H9 (cell line): ENCODE results near the gene SLC35B4. TPM values are rescaled to one million over a fixed set of nuclear protein-coding genes. Genes with fewer than 3 reads are reported as not detected.

Source experiments
- DNase-seq: peaks from one replicate; pipeline ENCODE4 v3.0.0-alpha.2; 2017
- H2AFZ ChIP-seq: one replicate; pipeline ENCODE4 v1.6.1; 2013; ENCODE audit warnings: mild to moderate bottlenecking, low read length, control low read depth, moderate library complexity
- H2AK5ac ChIP-seq: 2 replicates; pipeline ENCODE4 v1.6.1; 2013; ENCODE audit warnings: low read length, control low read depth, mixed read lengths; ENCODE audit not compliant: insufficient read length
- H2BK120ac ChIP-seq: one replicate; pipeline ENCODE4 v1.6.1; 2013; ENCODE audit warnings: low read depth, mild to moderate bottlenecking, low read length, control low read depth, inconsistent platforms; ENCODE audit not compliant: poor library complexity, severe bottlenecking
- H2BK12ac ChIP-seq: 2 replicates; pipeline ENCODE4 v1.6.1; 2013; ENCODE audit warnings: low read length, control low read depth, mixed read lengths, low read depth; ENCODE audit not compliant: insufficient read length
- H2BK15ac ChIP-seq: 2 replicates; pipeline ENCODE4 v1.6.1; 2013; ENCODE audit warnings: low read depth, low read length, control low read depth
- H2BK20ac ChIP-seq: one replicate; pipeline ENCODE4 v1.6.1; 2013; ENCODE audit warnings: low read depth, mild to moderate bottlenecking, low read length, control low read depth, inconsistent platforms; ENCODE audit not compliant: poor library complexity, severe bottlenecking
- H2BK5ac ChIP-seq: 2 replicates; pipeline ENCODE4 v1.6.1; 2013; ENCODE audit warnings: low read length, control low read depth, mixed read lengths; ENCODE audit not compliant: insufficient read length
- H3K14ac ChIP-seq: 2 replicates; pipeline ENCODE4 v1.6.1; 2013; ENCODE audit warnings: low read length, control low read depth; ENCODE audit not compliant: insufficient read depth
- H3K18ac ChIP-seq: 2 replicates; pipeline ENCODE4 v1.6.1; 2013; ENCODE audit warnings: low read depth, mild to moderate bottlenecking, mixed read lengths, low read length, control low read depth; ENCODE audit not compliant: insufficient read length
- H3K23ac ChIP-seq: 2 replicates; pipeline ENCODE4 v1.6.1; 2013; ENCODE audit warnings: low read length, control low read depth, mixed read lengths, low read depth; ENCODE audit not compliant: insufficient read length
- H3K23me2 ChIP-seq: 2 replicates; pipeline ENCODE4 v1.6.1; 2013; ENCODE audit warnings: low read depth, mild to moderate bottlenecking, mixed read lengths, low read length, control low read depth; ENCODE audit not compliant: insufficient read length, poor library complexity, severe bottlenecking
- H3K27ac ChIP-seq: 2 replicates; pipeline ENCODE4 v1.5.1; 2013; ENCODE audit warnings: low read length, control low read depth, mixed read lengths, low read depth; ENCODE audit not compliant: insufficient read length
- H3K27me3 ChIP-seq: 2 replicates; pipeline ENCODE4 v1.6.1; 2013; ENCODE audit warnings: low read length, control low read depth, inconsistent platforms; ENCODE audit not compliant: insufficient read depth
- H3K4ac ChIP-seq: 2 replicates; pipeline ENCODE4 v1.6.1; 2013; ENCODE audit warnings: low read depth, mild to moderate bottlenecking, control low read depth, inconsistent platforms, low read length, moderate library complexity
- H3K4me1 ChIP-seq: 2 replicates; pipeline ENCODE4 v1.6.1; 2013; ENCODE audit warnings: low read length, control low read depth, inconsistent platforms; ENCODE audit not compliant: insufficient read depth
- H3K4me2 ChIP-seq: 2 replicates; pipeline ENCODE4 v1.6.1; 2013; ENCODE audit warnings: low read length, control low read depth, mixed read lengths; ENCODE audit not compliant: insufficient read length, insufficient read depth
- H3K56ac ChIP-seq: 2 replicates; pipeline ENCODE4 v1.6.1; 2013; ENCODE audit warnings: low read depth, mild to moderate bottlenecking, mixed read lengths, low read length, control low read depth; ENCODE audit not compliant: insufficient read length
- H3K79me1 ChIP-seq: 2 replicates; pipeline ENCODE4 v1.6.1; 2013; ENCODE audit warnings: low read depth, mild to moderate bottlenecking, moderate library complexity, low read length, control low read depth, inconsistent platforms; ENCODE audit not compliant: insufficient read depth, poor library complexity, severe bottlenecking
- H3K79me2 ChIP-seq: 2 replicates; pipeline ENCODE4 v1.6.1; 2013; ENCODE audit warnings: low read length, control low read depth, inconsistent platforms; ENCODE audit not compliant: insufficient read depth
- H3K9ac ChIP-seq: 2 replicates; pipeline ENCODE4 v1.6.1; 2013; ENCODE audit warnings: low read length, control low read depth, mixed read lengths; ENCODE audit not compliant: insufficient read length; ENCODE audit errors: extremely low read depth
- H3K9me3 ChIP-seq: one replicate; pipeline ENCODE4 v1.6.1; 2013; ENCODE audit warnings: low read depth, low read length, inconsistent platforms; ENCODE audit not compliant: control insufficient read depth
- H3T11ph ChIP-seq: one replicate; pipeline ENCODE4 v1.6.1; 2013; ENCODE audit warnings: mild to moderate bottlenecking, low read length, control low read depth, inconsistent platforms
- H4K20me1 ChIP-seq: one replicate; pipeline ENCODE4 v1.6.1; 2013; ENCODE audit not compliant: control insufficient read depth, insufficient read length, insufficient read depth
- H4K5ac ChIP-seq: 2 replicates; pipeline ENCODE4 v1.6.1; 2013; ENCODE audit warnings: low read depth, mild to moderate bottlenecking, mixed read lengths, low read length, control low read depth; ENCODE audit not compliant: insufficient read length
- H4K8ac ChIP-seq: replicated peaks from 2 replicates; pipeline ENCODE4 v1.6.1; 2013; ENCODE audit warnings: low read length, control low read depth, mixed read lengths, low read depth; ENCODE audit not compliant: insufficient read length
- H4K91ac ChIP-seq: 2 replicates; pipeline ENCODE4 v1.6.1; 2013; ENCODE audit warnings: low read depth, mild to moderate bottlenecking, moderate library complexity, mixed read lengths, low read length, control low read depth; ENCODE audit not compliant: insufficient read length
- H3K27ac Mint-ChIP-seq, 3 experiments: 2 replicates in 2 of 3; 3 replicates in 1 of 3; pipeline ENCODE4 v1.8.0; 2020 to 2021; ENCODE audit warnings: mixed read lengths in 3 of 3, mild to moderate bottlenecking in 1 of 3, moderate library complexity in 1 of 3
- H3K27me3 Mint-ChIP-seq: 2 replicates; pipeline ENCODE4 v1.8.0; 2021; ENCODE audit warnings: low read depth, mild to moderate bottlenecking, moderate library complexity, mixed read lengths
- H3K36me3 Mint-ChIP-seq, 3 experiments: 2 replicates in 2 of 3; 3 replicates in 1 of 3; pipeline ENCODE4 v1.8.0; 2020 to 2021; ENCODE audit warnings: low read depth in 3 of 3, mixed read lengths in 3 of 3; ENCODE audit not compliant: insufficient read depth in 1 of 3
- H3K4me1 Mint-ChIP-seq, 2 experiments: 2 replicates each; pipeline ENCODE4 v1.8.0; 2020; ENCODE audit warnings: mixed read lengths in 2 of 2
- H3K4me3 Mint-ChIP-seq, 2 experiments: 2 replicates in 1 of 2; 3 replicates in 1 of 2; pipeline ENCODE4 v1.8.0; 2020 to 2021; ENCODE audit warnings: mild to moderate bottlenecking in 2 of 2, mixed read lengths in 2 of 2, moderate library complexity in 1 of 2
- H3K9me3 Mint-ChIP-seq, 2 experiments: 2 replicates in 1 of 2; 3 replicates in 1 of 2; pipeline ENCODE4 v1.8.0; 2020; ENCODE audit warnings: mild to moderate bottlenecking in 2 of 2, mixed read lengths in 2 of 2, moderate library complexity in 1 of 2
- WGBS: extraction: QIAGEN DNeasy Blood & Tissue Kit; methylation state at CpG from one replicate; pipeline ENCODE4 v1.1.7; 2013; ENCODE audit warnings: missing lambda C conversion rate, low lambda C conversion rate, mixed read lengths; ENCODE audit not compliant: insufficient read length; ENCODE audit errors: extremely low coverage; 5-methylcytosine and 5-hydroxymethylcytosine counted together
- total RNA-seq: library from RNA; stranded (reverse); gene quantifications from 2 replicates; pipeline ENCODE4 v1.2.1, GENCODE V29; 2021
- TF ChIP-seq, protein P1 (sequence below): fragments of 200-600 bp; sonication (generic); conservative IDR thresholded peaks from 3 replicates; pipeline ENCODE4 v1.8.0; 2021; ENCODE audit warnings: antibody characterized with exemption, mild to moderate bottlenecking

Gene SLC35B4
- total RNA-seq, 1 experiment from 2014 or later = 33.4 TPM

DNA sequence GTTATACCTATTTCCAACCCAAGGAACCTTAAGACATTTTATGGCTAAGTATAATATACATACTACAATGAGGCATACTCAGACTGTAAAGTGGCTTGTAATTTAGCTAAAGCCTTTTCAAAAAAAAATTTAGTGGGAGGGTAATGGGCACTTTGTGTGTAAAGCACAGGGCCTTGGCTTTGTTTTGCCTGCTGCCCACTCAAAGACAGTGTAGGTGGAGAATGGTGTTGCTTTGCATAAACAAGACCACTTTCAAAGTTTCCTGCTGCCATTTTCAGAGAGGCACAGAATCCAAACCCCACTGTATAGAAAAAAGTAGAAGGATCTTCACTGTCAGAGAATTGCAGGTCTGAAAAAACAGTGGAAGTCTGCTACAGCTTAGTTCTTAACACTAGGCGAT, 21.2 kb upstream of the SLC35B4 start:
- no peak overlapping the region for H2BK20ac ChIP-seq
- Mint-ChIP-seq H3K9me3 (peaks cover 7 to 11% of the 10 kb centered on the region in 2 experiments; a peak in 4 of 5 replicates), H3K4me3 (no peak overlapping the region), H3K27ac (no peak overlapping the region), H3K36me3 (peaks cover 0 to 6% (median 2%) of the 10 kb centered on the region in 3 experiments; a peak in 4 of 7 replicates), H3K27me3 (peaks cover 2% of the 10 kb centered on the region), H3K4me1 (no peaks in the 10 kb centered on the region)
- no peak overlapping the region for H3K18ac ChIP-seq
- no peak overlapping the region for H4K91ac ChIP-seq
- no peak overlapping the region for H2BK12ac ChIP-seq
- H3K79me1 ChIP-seq = no peaks in the 10 kb centered on the region
- no peak overlapping the region for H3K4ac ChIP-seq
- H3K9me3 ChIP-seq = no peaks in the 10 kb centered on the region
- no peak overlapping the region for H3K23ac ChIP-seq
- H2BK120ac ChIP-seq = no peak overlapping the region
- WGBS = no CpG with 5 or more reads among the region's 1 CpG
- TF ChIP-seq, protein P1, sequence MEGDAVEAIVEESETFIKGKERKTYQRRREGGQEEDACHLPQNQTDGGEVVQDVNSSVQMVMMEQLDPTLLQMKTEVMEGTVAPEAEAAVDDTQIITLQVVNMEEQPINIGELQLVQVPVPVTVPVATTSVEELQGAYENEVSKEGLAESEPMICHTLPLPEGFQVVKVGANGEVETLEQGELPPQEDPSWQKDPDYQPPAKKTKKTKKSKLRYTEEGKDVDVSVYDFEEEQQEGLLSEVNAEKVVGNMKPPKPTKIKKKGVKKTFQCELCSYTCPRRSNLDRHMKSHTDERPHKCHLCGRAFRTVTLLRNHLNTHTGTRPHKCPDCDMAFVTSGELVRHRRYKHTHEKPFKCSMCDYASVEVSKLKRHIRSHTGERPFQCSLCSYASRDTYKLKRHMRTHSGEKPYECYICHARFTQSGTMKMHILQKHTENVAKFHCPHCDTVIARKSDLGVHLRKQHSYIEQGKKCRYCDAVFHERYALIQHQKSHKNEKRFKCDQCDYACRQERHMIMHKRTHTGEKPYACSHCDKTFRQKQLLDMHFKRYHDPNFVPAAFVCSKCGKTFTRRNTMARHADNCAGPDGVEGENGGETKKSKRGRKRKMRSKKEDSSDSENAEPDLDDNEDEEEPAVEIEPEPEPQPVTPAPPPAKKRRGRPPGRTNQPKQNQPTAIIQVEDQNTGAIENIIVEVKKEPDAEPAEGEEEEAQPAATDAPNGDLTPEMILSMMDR = no peak
- no peak for DNase-seq
- no peak overlapping the region for H2AK5ac ChIP-seq
- H3K79me2 ChIP-seq = no peaks in the 10 kb centered on the region
- no peaks in the 10 kb centered on the region for H3K4me1 ChIP-seq
- H3K23me2 ChIP-seq = no peaks in the 10 kb centered on the region
- no peak overlapping the region for H4K5ac ChIP-seq
- H3K9ac ChIP-seq = no peak overlapping the region
- no peak overlapping the region for H3T11ph ChIP-seq
- H4K20me1 ChIP-seq = no peaks in the 10 kb centered on the region
- no peak overlapping the region for H2BK15ac ChIP-seq
- H4K8ac ChIP-seq = no peak overlapping the region
- H2AFZ ChIP-seq = no peak overlapping the region
- no peak overlapping the region for H3K27ac ChIP-seq
- no peak overlapping the region for H3K4me2 ChIP-seq
- no peaks in the 10 kb centered on the region for H3K27me3 ChIP-seq
- H3K14ac ChIP-seq = no peak overlapping the region
- H3K56ac ChIP-seq = no peak overlapping the region
- H2BK5ac ChIP-seq = no peak overlapping the region
